IMR-90 (cell line): ENCODE measurements around the gene FFAR2. TPM values are rescaled to one million over a fixed set of nuclear protein-coding genes. Genes with fewer than 3 reads are reported as not detected.

ENCODE experiments used
- ATAC-seq: fragments of 200-7000 bp; cut with Tn5 transposase; 2 replicates; pipeline ENCODE4 v1.9.1; 2020; ENCODE audit warnings: low read depth, mild to moderate bottlenecking, moderate library complexity
- BruUV-seq: library from RNA; stranded (reverse); fragments of 400-500 nt; replicated peaks from 2 replicates; lab custom pipeline; 2021; lab: Mats Ljungman, UMichigan
- CTCF ChIA-PET: fragments of 300-600 bp; formaldehyde crosslinking; extraction: SDS; loops from one replicate; lab custom pipeline; 2021; ENCODE audit warnings: antibody characterized with exemption; lab: Yijun Ruan, JAX
- POLR2A ChIA-PET: fragments of 300-600 bp; sonication (Branson Sonifier 250); formaldehyde crosslinking; loops from one replicate; lab custom pipeline; 2022; ENCODE audit warnings: antibody characterized with exemption; ENCODE audit not compliant: unreplicated experiment; lab: Charles Lee
- DNase-seq: peaks from one replicate; pipeline ENCODE4 v3.0.0; 2013
- H2AFZ ChIP-seq: replicated peaks from 2 replicates; pipeline ENCODE3; 2013; ENCODE audit warnings: low read length, mild to moderate bottlenecking; ENCODE audit not compliant: poor library complexity
- H2AK5ac ChIP-seq: 2 replicates; pipeline ENCODE4 v1.6.1; 2013; ENCODE audit warnings: low read depth, low read length, inconsistent platforms
- H2AK9ac ChIP-seq: replicated peaks from 2 replicates; pipeline ENCODE3; 2013; ENCODE audit warnings: mild to moderate bottlenecking, low read depth, low read length, moderate library complexity; ENCODE audit not compliant: poor library complexity
- H2BK120ac ChIP-seq: 2 replicates; pipeline ENCODE4 v1.6.1; 2013; ENCODE audit warnings: low read depth, low read length, inconsistent platforms
- H2BK15ac ChIP-seq: 3 replicates; pipeline ENCODE4 v1.6.1; 2013; ENCODE audit warnings: low read depth, low read length, inconsistent platforms
- H2BK20ac ChIP-seq: 2 replicates; pipeline ENCODE4 v1.6.1; 2013; ENCODE audit warnings: low read depth, mild to moderate bottlenecking, inconsistent platforms, low read length, moderate library complexity
- H2BK5ac ChIP-seq: 2 replicates; pipeline ENCODE4 v1.6.1; 2013; ENCODE audit warnings: mild to moderate bottlenecking, low read depth, low read length, inconsistent platforms; ENCODE audit not compliant: poor library complexity, severe bottlenecking
- H3K14ac ChIP-seq: replicated peaks from 2 replicates; pipeline ENCODE4 v1.6.1; 2013; ENCODE audit warnings: low read depth, low read length, inconsistent platforms
- H3K18ac ChIP-seq: 2 replicates; pipeline ENCODE4 v1.6.1; 2013; ENCODE audit warnings: low read depth, low read length, control low read depth
- H3K23ac ChIP-seq: 2 replicates; pipeline ENCODE4 v1.6.1; 2013; ENCODE audit warnings: low read depth, low read length, inconsistent platforms
- H3K27ac ChIP-seq: 2 replicates; pipeline ENCODE4 v1.5.1; 2013; ENCODE audit warnings: mild to moderate bottlenecking, control low read depth, low read length; ENCODE audit not compliant: insufficient read depth
- H3K27me3 ChIP-seq: 2 replicates; pipeline ENCODE4 v1.6.1; 2013; ENCODE audit warnings: low read length; ENCODE audit not compliant: control insufficient read depth, insufficient read depth
- H3K36me3 ChIP-seq: 2 replicates; pipeline ENCODE4 v1.6.1; 2013; ENCODE audit warnings: low read length, mixed read lengths; ENCODE audit not compliant: control insufficient read depth, insufficient read depth
- H3K4ac ChIP-seq: 2 replicates; pipeline ENCODE4 v1.6.1; 2013; ENCODE audit warnings: low read depth, low read length, inconsistent platforms
- H3K4me1 ChIP-seq: 2 replicates; pipeline ENCODE4 v1.6.1; 2013; ENCODE audit warnings: low read length, mixed read lengths; ENCODE audit not compliant: control insufficient read depth, insufficient read depth
- H3K4me2 ChIP-seq: 2 replicates; pipeline ENCODE4 v1.6.1; 2013; ENCODE audit warnings: low read depth, mild to moderate bottlenecking, control low read depth, low read length, moderate library complexity
- H3K4me3 ChIP-seq: 2 replicates; pipeline ENCODE4 v1.5.1; 2013; ENCODE audit warnings: low read depth, mild to moderate bottlenecking, control low read depth, low read length, moderate library complexity; ENCODE audit not compliant: insufficient read depth
- H3K56ac ChIP-seq: 2 replicates; pipeline ENCODE4 v1.6.1; 2013; ENCODE audit warnings: low read length, inconsistent platforms; ENCODE audit not compliant: insufficient read depth; ENCODE audit errors: extremely low read depth
- H3K79me1 ChIP-seq, 2 experiments: 2 replicates each; pipeline ENCODE4 v1.6.1; 2013; ENCODE audit warnings: low read length in 2 of 2, inconsistent platforms in 1 of 2, low read depth in 1 of 2
- H3K9ac ChIP-seq: 2 replicates; pipeline ENCODE4 v1.6.1; 2013; ENCODE audit warnings: low read depth, low read length, control low read depth
- H3K9me1 ChIP-seq: 2 replicates; pipeline ENCODE4 v1.6.1; 2013; ENCODE audit warnings: low read length, inconsistent platforms; ENCODE audit not compliant: insufficient read depth
- H3K9me3 ChIP-seq: 2 replicates; pipeline ENCODE4 v1.6.1; 2013; ENCODE audit warnings: low read length; ENCODE audit not compliant: control insufficient read depth, insufficient read depth
- H4K20me1 ChIP-seq: 2 replicates; pipeline ENCODE4 v1.6.1; 2013; ENCODE audit warnings: low read length, inconsistent platforms; ENCODE audit not compliant: insufficient read depth
- H4K5ac ChIP-seq: 2 replicates; pipeline ENCODE4 v1.6.1; 2013; ENCODE audit warnings: mild to moderate bottlenecking, low read depth, low read length, control low read depth
- H4K8ac ChIP-seq, 2 experiments: 2 replicates each; pipeline ENCODE4 v1.6.1; 2013; ENCODE audit warnings: low read depth in 2 of 2, low read length in 2 of 2, control low read depth in 1 of 2, inconsistent platforms in 1 of 2
- H4K91ac ChIP-seq: 2 replicates; pipeline ENCODE4 v1.6.1; 2013; ENCODE audit warnings: low read depth, low read length, inconsistent platforms; ENCODE audit not compliant: insufficient read depth
- BHLHE40 ChIP-seq: fragments of 150-350 bp; IDR thresholded peaks from 2 replicates; pipeline ENCODE4 v1.6.1; 2016; ENCODE audit warnings: mild to moderate bottlenecking, low read depth, low read length
- CEBPB ChIP-seq: IDR thresholded peaks from 2 replicates; pipeline ENCODE4 v1.6.1; 2012; ENCODE audit warnings: low read depth, low read length, improper control_type of control experiment
- ELK1 ChIP-seq: fragments of 150-350 bp; IDR thresholded peaks from 2 replicates; pipeline ENCODE4 v1.6.1; 2016; ENCODE audit warnings: low read depth, mild to moderate bottlenecking, low read length, moderate library complexity, borderline replicate concordance
- FOS ChIP-seq: fragments of 150-350 bp; IDR thresholded peaks from 2 replicates; pipeline ENCODE4 v1.6.1; 2016; ENCODE audit warnings: low read depth, low read length
- MXI1 ChIP-seq: IDR thresholded peaks from 2 replicates; pipeline ENCODE4 v1.6.1; 2012; ENCODE audit warnings: low read depth, mild to moderate bottlenecking, low read length, moderate library complexity, borderline replicate concordance
- POLR2A ChIP-seq: IDR thresholded peaks from 2 replicates; pipeline ENCODE4 v1.6.1; 2012; ENCODE audit warnings: mild to moderate bottlenecking, low read depth, low read length
- RFX5 ChIP-seq: IDR thresholded peaks from 2 replicates; pipeline ENCODE4 v1.8.0; 2012; ENCODE audit warnings: low read depth, mild to moderate bottlenecking, low read length, moderate library complexity
- USF2 ChIP-seq: fragments of 150-350 bp; IDR thresholded peaks from 2 replicates; pipeline ENCODE4 v1.6.1; 2017; ENCODE audit warnings: mild to moderate bottlenecking, antibody characterized with exemption, low read length, low read depth
- WGBS, 2 experiments: methylation state at CpG; one replicate each; pipeline versions ENCODE4 v1.1.5 to v1.1.7; 2013; ENCODE audit warnings: missing lambda C conversion rate in 2 of 2; ENCODE audit not compliant: insufficient read length in 1 of 2; ENCODE audit errors: extremely low coverage in 2 of 2; 5-methylcytosine and 5-hydroxymethylcytosine counted together
- dilution Hi-C: fragments of 300-500 bp; cut with HindIII; formaldehyde crosslinking; loops from one replicate; pipeline ENCODE4 v1.14.3; 2018; ENCODE audit warnings: low sequenced_read_pairs; ENCODE audit not compliant: unreplicated experiment
- in situ Hi-C: fragments of 300-500 bp; cut with MboI; formaldehyde crosslinking; loops from 3 replicates; pipeline ENCODE4 v1.14.3; 2019; ENCODE audit warnings: low sequenced_read_pairs, inconsistent platforms, mixed read lengths
- intact Hi-C: fragments of 100-400 bp; cut with micrococcal nuclease; formaldehyde crosslinking; loops from 2 replicates; pipeline ENCODE4 v1.10.0; 2022
- polyA plus RNA-seq, 3 experiments: library from polyadenylated mRNA; depleted of rRNA; stranded (reverse); fragments of >200 nt; gene quantifications; 2 replicates each; pipeline ENCODE4 v1.2.3, GENCODE V29; 2012; ENCODE audit warnings: low replicate concordance in 1 of 3
- total RNA-seq: library from RNA; depleted of rRNA; stranded (reverse); fragments of >200 nt; gene quantifications from 2 replicates; pipeline ENCODE4 v1.2.3, GENCODE V29; 2012

FFAR2 gene
- total and polyA plus RNA-seq, 2 of the 4 experiments (the other 2 are of a cell fraction), result not detected

- H2BK20ac ChIP-seq, result no peak overlapping the region
- no peaks in the 10 kb centered on the region for H3K9me1 ChIP-seq
- no peak overlapping the region for H3K18ac ChIP-seq
- H3K4me3 ChIP-seq, result no peak overlapping the region
- dilution Hi-C loops, result no loop called here
- H4K8ac ChIP-seq, result no peak overlapping the region
- H3K4me1 ChIP-seq, result peaks cover 2% of the 10 kb centered on the region
- no TSS peak for BruUV-seq
- ChIA-PET CTCF (no interaction called here), POLR2A (no interaction called here)
- H4K91ac ChIP-seq, result no peak overlapping the region
- no peak overlapping the region for H3K14ac ChIP-seq
- no peak overlapping the region for H2AK9ac ChIP-seq
- DNase-seq (no peak), ATAC-seq (no peak)
- WGBS, 2 experiments, result 60% methylated on average over 6 of the region's 9 CpGs; no CpG with 5 or more reads in 1 of the 2 experiments
- no peak overlapping the region for H2BK5ac ChIP-seq
- no peaks in the 10 kb centered on the region for H3K36me3 ChIP-seq
- no peak overlapping the region for H2BK120ac ChIP-seq
- H3K56ac ChIP-seq, result no peak overlapping the region
- H3K9ac ChIP-seq, result no peak overlapping the region
- TF ChIP-seq MXI1 (no peak), RFX5 (no peak), CEBPB (no peak), ELK1 (no peak), USF2 (no peak), POLR2A (no peak), FOS (no peak), BHLHE40 (no peak)
- in situ Hi-C loops, result no loop called here
- H3K79me1 ChIP-seq, result no peaks in the 10 kb centered on the region
- no peak overlapping the region for H3K4ac ChIP-seq
- intact Hi-C loops, result no loop called here
- no peak overlapping the region for H4K5ac ChIP-seq
- H3K9me3 ChIP-seq, result peaks cover 2% of the 10 kb centered on the region; the same call in 1 of the 2 replicates
- no peak overlapping the region for H2AFZ ChIP-seq
- peaks cover 10% of the 10 kb centered on the region for H3K27me3 ChIP-seq
- no peak overlapping the region for H2AK5ac ChIP-seq
- H3K23ac ChIP-seq, result no peak overlapping the region
- H3K27ac ChIP-seq, result no peak overlapping the region
- H4K20me1 ChIP-seq, result no peaks in the 10 kb centered on the region
- no peak overlapping the region for H3K4me2 ChIP-seq
- H2BK15ac ChIP-seq, result no peak overlapping the region
Observed at GRCh38 chr19:35432911-35433310, 15.1 kb upstream of the FFAR2 start.
